Left colon (tissue), 2 donors: ENCODE data around the gene KIF5C. TPM values are rescaled to one million over a fixed set of nuclear protein-coding genes. Genes with fewer than 3 reads are reported as not detected.
A peak's percentile ranks its signal among the peaks of the same experiment; 100 is the strongest.

Source experiments
- ATAC-seq: fragments of 200-7000 bp; cut with Tn5 transposase; one replicate; pipeline ENCODE4 v1.9.1; 2020; ENCODE audit warnings: mild to moderate bottlenecking, moderate library complexity
- DNase-seq, 2 donors: peaks; one replicate each; pipeline ENCODE4 v3.0.0-alpha.2; 2020
- intact Hi-C, 2 donors: fragments of 100-400 bp; cut with DNase I in 1 of 2; cut with micrococcal nuclease in 1 of 2; formaldehyde crosslinking; loops; one replicate each; pipeline versions ENCODE4 v1.11.2 to v1.14.0; 2022; cut with DNase I, micrococcal nuclease
- total RNA-seq, 2 donors: library from RNA; stranded (reverse); fragmentation: NEBNext Ultra II Directional; extraction: Animal tissue kit (Norgen Biotek cat#: 25700); gene quantifications; one replicate each; pipeline ENCODE4 v1.2.1, GENCODE V29; 2021
- donor health status: DM: no; HTN: no; CAD: no.
- donor health status: DM: yes; HTN: yes; CAD: no.

Gene KIF5C
- total RNA-seq, 2 donors from 2014 or later: 1.4 to 2.7 TPM

DNA sequence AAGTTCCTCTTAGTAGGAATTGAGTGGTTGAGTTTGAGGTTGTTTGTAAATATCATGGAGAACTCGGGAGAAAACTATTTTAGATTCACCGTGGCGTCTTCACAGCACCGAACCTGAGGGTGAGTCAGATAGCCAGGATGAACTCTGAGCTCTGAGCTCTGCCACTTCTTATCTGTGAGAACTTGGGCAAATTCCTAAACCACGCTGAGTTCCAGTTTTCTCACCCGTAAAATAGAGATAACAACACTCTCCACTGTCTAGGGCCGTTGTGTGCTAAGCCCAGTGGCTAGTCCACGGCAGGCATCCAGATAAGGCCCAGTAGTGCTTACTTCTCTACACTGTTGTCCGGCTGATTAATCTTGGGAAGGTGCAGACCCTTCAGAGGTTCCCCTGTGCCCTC lies 7.0 kb downstream of the KIF5C start:
- intact Hi-C loops: no loop called here
- ATAC-seq (no peak), DNase-seq (no peak)

DNA sequence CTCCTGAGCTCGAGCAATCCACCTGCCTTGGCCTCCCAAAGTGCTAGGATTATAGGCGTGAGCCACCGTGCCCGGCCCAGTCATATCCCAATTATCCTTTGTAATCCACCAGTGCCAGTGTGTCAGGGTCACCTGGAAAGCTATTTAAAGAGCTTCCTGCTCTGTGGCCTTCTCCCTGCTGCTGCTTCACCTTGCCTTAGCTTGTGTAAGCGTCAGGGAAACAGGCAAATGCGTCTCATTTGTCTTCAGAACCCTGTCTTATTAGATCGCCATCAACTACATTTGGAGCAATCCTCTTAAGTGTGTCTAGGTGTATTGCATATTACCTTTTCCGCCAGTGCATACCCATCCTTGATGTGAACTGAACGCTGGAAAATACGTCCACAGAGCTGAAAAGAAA lies 10.2 kb downstream of the KIF5C start:
- ATAC-seq: no peak

DNA sequence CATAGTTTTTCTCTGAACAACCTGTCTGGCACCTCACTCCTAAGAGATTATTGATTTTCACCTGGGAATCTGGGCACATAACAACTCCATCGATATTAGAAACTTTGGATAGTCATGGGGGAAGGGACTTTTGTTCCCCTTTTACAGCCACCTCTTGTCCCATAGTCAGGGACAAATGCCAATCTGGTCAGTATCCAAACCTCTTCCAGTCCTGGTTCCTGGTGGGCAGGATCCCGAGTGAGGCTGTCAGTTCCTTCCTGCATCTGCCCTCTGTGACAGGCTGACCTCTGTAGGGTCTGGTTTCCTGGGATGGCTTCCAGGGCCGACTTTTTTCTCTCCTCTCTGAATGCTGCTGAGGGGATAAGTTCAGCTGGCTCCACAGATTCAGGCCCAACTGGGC lies 11.0 kb downstream of the KIF5C start:
- DNase-seq: no peak
- ATAC-seq: no peak
- intact Hi-C loops: no loop called here

More for the DNA sequence above, 10.2 kb downstream of the KIF5C start:
- DNase-seq: no peak
- intact Hi-C loops: no loop called here

GRCh38 chr2:148887350-148888002 lies 12.4 kb downstream of the KIF5C start:
- no peak for DNase-seq
- ATAC-seq: no peak
- intact Hi-C loops: no loop called here

DNA sequence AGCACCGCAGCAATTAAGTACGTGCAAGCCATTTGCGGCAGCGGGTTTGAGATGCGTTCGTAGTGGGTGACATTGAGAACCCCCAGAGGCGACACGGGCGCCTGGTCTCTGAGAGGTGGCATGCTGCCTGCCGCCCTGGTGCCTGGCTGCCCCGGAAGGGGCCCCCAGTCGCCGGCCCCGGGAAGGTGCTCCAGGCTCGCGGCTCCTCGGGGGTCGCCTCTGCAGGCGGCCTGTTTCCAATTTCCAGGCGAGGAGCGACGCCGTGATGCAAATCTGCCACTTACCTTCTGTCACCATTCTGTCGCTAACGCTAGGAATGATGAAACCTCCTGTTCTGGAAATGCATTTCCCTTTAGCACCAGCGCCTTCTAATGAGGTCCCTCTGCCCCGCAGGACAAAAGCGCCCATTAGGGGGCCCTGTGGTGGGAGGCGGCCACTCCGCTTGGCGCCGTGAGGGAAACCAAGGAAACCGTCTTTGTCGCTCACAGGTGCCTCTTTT lies 13.0 kb downstream of the KIF5C start:
- DNase-seq (no peak), ATAC-seq (no peak)
- intact Hi-C loops: no loop called here

GRCh38 chr2:148888986-148889385 lies 14.0 kb downstream of the KIF5C start:
- DNase-seq (no peak), ATAC-seq (no peak)
- intact Hi-C loops: no loop called here

DNA sequence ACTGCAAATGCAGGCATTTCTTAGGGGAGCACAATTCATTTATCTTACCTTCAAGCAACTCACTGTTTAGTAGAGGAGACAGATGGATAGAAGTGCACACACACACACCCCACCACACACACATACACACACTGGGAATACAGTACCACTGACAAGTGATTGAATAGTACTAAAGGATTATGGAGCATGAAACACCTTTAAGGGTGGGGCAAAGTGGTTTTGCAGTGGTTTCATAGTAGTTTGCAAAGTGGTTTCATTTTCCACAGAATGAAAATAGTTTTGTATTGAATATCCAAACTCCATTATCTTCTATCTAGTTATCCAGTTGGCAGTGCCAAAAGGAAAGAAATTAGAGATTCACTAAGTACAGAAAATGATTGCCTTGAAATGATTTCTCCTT lies 18.9 kb downstream of the KIF5C start:
- intact Hi-C loops: no loop called here
- ATAC-seq (no peak), DNase-seq (no peak)

- no peak for ATAC-seq
Measured at GRCh38 chr2:148896136-148896535, 21.1 kb downstream of the KIF5C start.

DNA sequence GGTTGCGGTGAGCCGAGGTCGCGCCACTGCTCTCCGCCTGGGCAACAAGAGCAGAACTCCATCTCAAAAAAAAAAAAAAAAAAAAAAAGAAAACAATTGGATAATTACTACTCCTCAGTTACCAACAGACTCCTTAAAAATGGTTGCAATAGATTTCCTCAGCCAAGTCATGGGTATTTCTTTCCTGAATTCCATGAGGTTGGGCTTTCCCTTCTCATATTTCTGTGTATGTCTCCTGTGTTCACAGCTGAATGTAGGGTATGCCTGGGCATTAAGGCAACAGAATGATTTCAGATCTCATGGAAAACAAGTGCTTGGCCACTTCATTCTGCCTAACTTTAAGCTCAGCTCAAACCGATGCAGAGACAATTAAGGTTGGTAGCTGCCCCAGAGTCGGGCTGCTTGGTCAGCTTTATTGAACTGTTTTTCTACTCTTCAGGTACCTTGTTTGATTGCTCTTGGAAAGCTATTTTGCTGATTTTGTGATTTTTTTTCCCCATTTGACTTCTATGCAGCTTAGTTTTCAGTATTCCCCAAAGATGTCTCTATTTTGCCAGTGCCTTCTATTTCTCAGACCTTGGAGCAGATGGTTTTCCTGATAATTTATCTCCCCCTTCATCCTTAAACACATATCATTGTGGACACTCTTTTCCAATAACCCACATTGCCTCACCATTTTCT lies 24.8 kb downstream of the KIF5C start:
- DNase-seq: no peak
- intact Hi-C loops: no loop called here
- ATAC-seq: no peak

More at GRCh38 chr2:148896136-148896535, 21.1 kb downstream of the KIF5C start:
- intact Hi-C loops: no loop called here
- DNase-seq: no peak

DNA sequence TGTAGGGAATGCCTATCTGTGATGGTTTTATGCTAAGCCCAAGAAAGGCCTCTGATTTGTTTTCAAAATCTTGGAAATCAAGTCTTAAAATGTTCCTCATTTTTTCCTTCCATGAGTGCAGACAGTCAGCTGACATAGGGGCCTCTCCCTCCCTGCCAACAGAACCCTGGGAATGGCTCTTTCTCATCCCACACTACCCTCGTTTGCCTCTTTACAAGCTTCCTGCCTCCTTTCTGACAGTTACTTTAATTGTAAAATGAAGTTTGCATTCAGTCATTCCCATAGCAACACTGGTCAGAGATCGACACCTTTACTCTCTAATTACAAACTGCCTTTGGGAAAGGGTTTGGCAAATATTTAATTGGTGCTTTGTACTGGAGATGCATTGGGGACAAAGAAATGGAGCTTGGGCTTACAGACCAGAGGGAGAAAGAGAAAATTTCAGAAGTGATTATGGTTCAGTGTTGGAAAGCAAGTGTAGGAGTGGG lies 25.4 kb downstream of the KIF5C start:
- peak; percentile 58 for ATAC-seq
- intact Hi-C loops: no loop called here
- no peak for DNase-seq

- DNase-seq (no peak), ATAC-seq (no peak)
- intact Hi-C loops: no loop called here
Measured at GRCh38 chr2:148901142-148901541, 26.1 kb downstream of the KIF5C start.

- intact Hi-C loops: no loop called here
- ATAC-seq: no peak
- DNase-seq: no peak
Measured at GRCh38 chr2:148902798-148903197, 27.8 kb downstream of the KIF5C start.

DNA sequence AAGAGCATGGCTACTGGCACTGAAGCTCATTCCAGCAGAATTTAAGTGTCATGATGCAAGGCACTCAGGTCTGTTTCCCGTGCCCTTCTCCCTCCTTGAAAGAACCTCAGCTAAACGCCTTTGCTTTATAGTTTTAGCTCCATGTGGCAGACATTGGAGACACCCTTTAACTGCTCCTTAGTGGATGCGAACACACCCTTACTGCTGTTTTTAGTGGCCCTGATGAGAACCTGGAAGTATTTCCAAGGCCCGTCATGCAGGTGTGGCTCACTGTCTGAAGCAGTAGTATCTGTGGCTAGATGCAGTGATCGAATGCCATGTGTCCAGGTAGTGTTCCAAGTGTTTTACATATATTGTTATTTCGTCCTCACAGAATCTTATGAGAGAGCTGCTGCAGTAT lies 28.3 kb downstream of the KIF5C start:
- ATAC-seq (peak; percentile 23), DNase-seq (no peak)
- intact Hi-C loops: no loop called here

DNA sequence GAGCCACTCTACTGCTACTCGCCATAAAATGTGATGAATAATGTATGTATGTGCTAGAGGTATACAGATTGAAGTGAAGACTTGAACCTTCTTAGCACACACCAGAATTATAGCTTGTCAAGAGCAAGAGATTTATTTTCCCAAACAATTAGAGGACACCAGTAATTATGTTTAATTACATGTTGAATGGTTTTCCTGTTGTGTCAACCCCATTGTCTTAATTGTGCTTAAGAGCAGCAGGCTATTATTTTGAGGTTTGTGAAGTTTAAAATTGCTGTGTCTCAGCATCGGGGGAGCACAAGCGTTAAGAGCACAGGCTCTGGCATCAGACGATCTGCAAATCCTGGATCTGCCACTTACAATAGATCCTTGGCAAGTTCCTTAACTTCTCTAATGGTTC lies 29.0 kb downstream of the KIF5C start:
- DNase-seq (no peak), ATAC-seq (no peak)
- intact Hi-C loops: no loop called here

DNA sequence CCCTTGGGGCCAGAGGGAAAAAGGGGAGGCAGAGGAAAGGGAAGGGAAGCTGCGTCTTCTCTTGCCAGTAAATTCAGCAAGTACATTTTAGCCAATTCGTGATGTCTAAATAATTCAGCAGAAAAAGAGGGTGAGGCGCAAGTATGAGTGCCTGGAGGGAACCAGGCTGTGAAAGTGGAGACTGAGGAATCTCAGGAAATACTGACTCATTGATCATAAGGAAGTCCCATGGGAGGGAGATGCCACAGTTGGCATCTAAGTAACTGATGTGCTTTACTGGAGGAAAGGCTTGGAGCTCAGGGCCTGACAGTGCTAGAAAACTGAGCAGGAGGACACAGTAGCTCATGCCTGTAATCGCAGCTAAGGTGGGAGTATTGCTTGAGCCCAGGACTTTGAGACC lies 31.1 kb downstream of the KIF5C start:
- DNase-seq: no peak
- no peak for ATAC-seq
- intact Hi-C loops: no loop called here

DNA sequence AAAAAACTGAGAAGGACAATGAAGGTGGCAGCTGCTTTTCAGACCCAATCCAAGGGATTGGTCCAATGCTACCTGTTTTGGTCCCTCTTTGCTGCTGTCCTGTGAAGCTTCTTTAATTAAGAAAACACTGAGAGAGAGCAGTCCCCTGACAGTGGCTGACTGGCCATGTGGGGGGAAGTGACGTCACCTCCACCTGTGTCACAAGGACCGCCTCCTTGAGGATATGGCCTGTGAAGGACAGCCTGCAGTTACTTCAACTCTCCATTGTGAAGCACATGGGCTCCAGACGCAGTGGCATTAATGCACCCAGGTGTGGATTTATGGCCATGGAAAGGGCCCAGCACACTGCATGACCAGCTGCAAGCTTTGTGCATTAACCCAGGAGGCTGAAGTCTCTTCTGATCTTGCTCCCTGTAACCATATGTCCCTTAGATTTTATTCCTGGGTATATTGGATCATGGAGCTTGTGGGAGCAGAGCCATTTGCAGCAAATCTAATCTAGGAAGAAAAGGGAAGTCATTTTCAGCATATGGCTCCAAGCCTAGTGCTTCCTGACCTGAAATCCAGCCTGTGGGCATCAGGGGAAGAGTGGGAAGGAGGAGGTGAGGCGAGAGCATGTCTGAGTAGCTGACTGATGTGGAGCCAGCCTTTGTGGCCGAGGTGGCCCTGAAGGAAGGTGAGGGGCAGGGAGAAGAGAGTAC lies 32.2 kb downstream of the KIF5C start:
- no peak for DNase-seq
- intact Hi-C loops: no loop called here
- ATAC-seq: no peak

DNA sequence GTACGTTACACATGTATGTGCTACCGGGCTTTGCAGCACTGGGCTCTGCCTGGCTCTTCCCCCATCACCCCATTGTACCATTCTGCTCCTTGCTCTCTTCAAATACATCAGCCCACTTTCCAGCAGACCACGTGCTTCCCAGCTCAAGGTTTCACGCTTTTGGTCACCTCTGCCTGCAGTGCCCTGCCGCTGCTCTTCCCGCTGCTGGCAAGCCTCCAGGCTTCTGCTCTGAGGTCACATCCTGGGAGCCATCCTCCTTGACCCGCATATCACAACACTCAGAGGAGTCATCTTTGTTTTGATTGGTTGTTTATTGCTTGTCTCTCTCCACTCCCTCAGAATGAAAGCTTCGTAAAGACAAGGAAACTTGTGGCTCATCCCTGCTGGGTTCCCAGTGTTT lies 34.1 kb downstream of the KIF5C start:
- DNase-seq (no peak), ATAC-seq (no peak)
- intact Hi-C loops: no loop called here

DNA sequence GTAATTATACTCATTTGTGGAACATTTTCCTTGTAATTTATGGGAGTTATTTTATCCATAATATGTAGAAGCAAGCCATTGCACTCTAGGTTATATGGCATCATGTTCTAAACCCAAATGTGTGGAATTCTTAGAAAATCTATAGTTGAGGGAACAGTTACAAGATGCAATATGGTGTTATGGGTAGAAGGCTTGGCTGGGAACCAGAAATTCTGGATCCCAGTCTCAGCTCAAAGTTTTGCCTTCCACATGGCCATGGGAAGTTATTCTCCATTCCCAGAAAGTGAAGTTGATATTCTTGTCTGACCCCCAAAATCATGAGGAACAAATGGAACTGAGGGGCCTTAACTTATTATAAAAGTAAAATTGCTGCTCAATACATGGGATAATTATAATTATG lies 38.0 kb downstream of the KIF5C start:
- ATAC-seq: no peak
- intact Hi-C loops: no loop called here
- DNase-seq: no peak

- DNase-seq (no peak), ATAC-seq (no peak)
- intact Hi-C loops: no loop called here
Measured at GRCh38 chr2:148913492-148913891, 38.5 kb downstream of the KIF5C start.

- intact Hi-C loops: no loop called here
- DNase-seq: no peak
- no peak for ATAC-seq
Measured at GRCh38 chr2:148914463-148914862, 39.4 kb downstream of the KIF5C start.
